Measurements from ENCODE around the gene TMEFF2. TPM values are rescaled to one million over a fixed set of nuclear protein-coding genes. Genes with fewer than 3 reads are reported as not detected.

Gene TMEFF2
- total and polyA plus RNA-seq, 2 of the 8 experiments (the other 6 are each of a cell fraction or from before 2014, with no cell fraction given), result 0.91 to 3.7 TPM

DNA sequence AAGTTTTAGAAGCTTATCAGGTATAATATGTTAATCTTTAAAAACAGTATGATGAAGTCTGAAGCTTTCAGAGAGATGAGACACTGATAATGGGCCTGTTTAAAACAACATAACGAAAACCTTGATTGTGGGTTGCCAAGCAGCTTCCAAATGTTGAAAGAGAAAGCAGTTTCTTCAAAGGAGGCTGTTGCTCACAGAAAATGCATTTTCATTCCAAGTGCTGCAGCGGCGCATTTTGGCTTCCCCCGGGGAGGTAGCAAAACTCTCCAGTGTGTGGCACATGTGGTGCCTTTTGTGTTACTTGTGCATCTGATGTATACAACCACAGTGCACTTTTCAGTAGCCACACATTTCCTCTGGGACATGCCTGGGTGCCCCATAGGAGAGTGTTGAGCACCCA lies 66.1 kb downstream of the TMEFF2 start:
- Histone ChIP-seq H4K91ac (replicated peaks; ENCODE audit: insufficient read length, low read length) (no peak overlapping the region), H3K9me3 (ENCODE audit: insufficient read depth in 2 of 2, low read depth in 1 of 2, low read length in 1 of 2) (no peaks in the 10 kb centered on the region), H2BK5ac (ENCODE audit: low read depth, low read length) (no peak overlapping the region), H4K5ac (ENCODE audit: insufficient read length, low read depth, low read length) (no peak overlapping the region), H3K36me3 (ENCODE audit: control insufficient read depth in 2 of 4, insufficient read depth in 4 of 4, low read length in 3 of 4) (no peaks in the 10 kb centered on the region; a peak in 1 of 8 replicates), H3K27ac (ENCODE audit: low read depth, low read length) (no peak overlapping the region), H2AK5ac (ENCODE audit: low read depth, low read length) (no peak overlapping the region), H3K4me3 (ENCODE audit: extremely low read depth in 1 of 4, insufficient read depth in 2 of 4, low read depth in 3 of 4, low read length in 4 of 4) (no peak overlapping the region), H3K27me3 (replicated peaks in 1 of 4; ENCODE audit: control insufficient read depth in 3 of 4, extremely low read depth in 1 of 4, insufficient read depth in 3 of 4, low read length in 3 of 4) (no peaks in the 10 kb centered on the region), H3K14ac (ENCODE audit: insufficient read length) (no peak overlapping the region), H3K4me1 (replicated peaks in 1 of 4; ENCODE audit: control insufficient read depth in 3 of 4, insufficient read depth in 4 of 4, low read length in 3 of 4) (peaks cover 0 to 4% (median 0%) of the 10 kb centered on the region in 4 experiments; a peak in 1 of 7 replicates), H2AFZ (ENCODE audit: low read length) (no peak overlapping the region; the same call in 1 of the 2 replicates), H3K9ac (replicated peaks in 1 of 4; ENCODE audit: extremely low read depth in 1 of 4, low read depth in 3 of 4, low read length in 3 of 4) (no peak overlapping the region), H3K56ac (replicated peaks; ENCODE audit: insufficient read length, low read depth, low read length) (no peak overlapping the region), H2BK120ac (replicated peaks; ENCODE audit: low read depth, low read length) (no peak overlapping the region), H3K79me2 (ENCODE audit: control insufficient read depth in 1 of 2, insufficient read depth in 2 of 2, low read length in 2 of 2) (no peaks in the 10 kb centered on the region), H3K4ac (replicated peaks; ENCODE audit: insufficient read length, low read depth, low read length) (no peak overlapping the region), H2BK20ac (ENCODE audit: low read length) (no peak overlapping the region), H3K23me2 (ENCODE audit: low read depth, low read length) (no peaks in the 10 kb centered on the region), H2BK15ac (ENCODE audit: low read length) (no peak overlapping the region), H4K20me1 (replicated peaks in 1 of 2; ENCODE audit: control insufficient read depth in 1 of 2, insufficient read depth in 2 of 2, low read length in 2 of 2) (no peaks in the 10 kb centered on the region), H3K23ac (ENCODE audit: insufficient read length) (no peak overlapping the region), H4K8ac (ENCODE audit: extremely low read depth, insufficient read depth, low read length) (0 out of 2 replicates have a peak overlapping the region, but pooled peaks have one; percentile 21), H2BK12ac (ENCODE audit: low read depth, low read length) (0 out of 2 replicates have a peak overlapping the region, but pooled peaks have one; percentile 29), H3K4me2 (ENCODE audit: insufficient read depth in 1 of 2, low read depth in 2 of 2, low read length in 2 of 2) (no peak overlapping the region), H3K18ac (ENCODE audit: extremely low read depth, low read length) (no peak overlapping the region), H3K79me1 (ENCODE audit: low read depth, low read length) (no peaks in the 10 kb centered on the region)
- 87% methylated on average over 4 of the region's 4 CpGs; no CpG with 5 or more reads in 1 of the 2 experiments for WGBS, 2 experiments (ENCODE audit: extremely low coverage in 1 of 2, insufficient coverage in 1 of 2, insufficient read length in 1 of 2, insufficient replicate concordance in 2 of 2, low coverage in 1 of 2, low lambda C conversion rate in 2 of 2, missing lambda C conversion rate in 1 of 2)
- no peak for FAIRE-seq
- ChIA-PET POLR2A (ENCODE audit: partially characterized antibody) (no interaction called here), CTCF (ENCODE audit: partially characterized antibody) (interaction anchor here (1.1 to 1.4 kb wide), 2 partner anchors 32 to 85 kb away, joined by 3 read pairs; no protein-coding TSS in a partner anchor)
- no peak for DNase-seq (ENCODE audit: low read depth in 1 of 2, low spot score in 2 of 2)
- TF ChIP-seq RFX5 (IDR thresholded peaks at IDR 0.05; ENCODE audit: borderline replicate concordance, low read depth, low read length), result no peak
- no peak for TF ChIP-seq SAP30 (IDR thresholded peaks at IDR 0.05; ENCODE audit: insufficient read depth, insufficient replicate concordance, low read length)

Data from H1 (cell line).